ENCODE data around the gene AUTS2. TPM values are rescaled to one million over a fixed set of nuclear protein-coding genes. Genes with fewer than 3 reads are reported as not detected.

The AUTS2 gene
- total RNA-seq, 1 donor from 2014 or later, result 49.8 TPM

GRCh38 chr7:69817121-69817520, 218.8 kb downstream of the AUTS2 start:
- DNase-seq (ENCODE audit: low spot score), result peak; percentile 53

GRCh38 chr7:69817841-69818635, 219.8 kb downstream of the AUTS2 start:
- DNase-seq (ENCODE audit: low spot score), result no peak

GRCh38 chr7:69818636-69819332, 220.5 kb downstream of the AUTS2 start:
- DNase-seq (ENCODE audit: low spot score), result no peak

GRCh38 chr7:69819333-69819705, 221.0 kb downstream of the AUTS2 start:
- no peak for DNase-seq (ENCODE audit: low spot score)

GRCh38 chr7:69820479-69821192, 222.4 kb downstream of the AUTS2 start:
- no peak for DNase-seq (ENCODE audit: low spot score)

GRCh38 chr7:69822386-69822785, 224.1 kb downstream of the AUTS2 start:
- DNase-seq (ENCODE audit: low spot score), result no peak

- DNase-seq (ENCODE audit: low spot score), result no peak
Measured at GRCh38 chr7:69823151-69823744, 225.0 kb downstream of the AUTS2 start.

- DNase-seq (ENCODE audit: low spot score), result no peak
Measured at GRCh38 chr7:69825113-69825972, 227.1 kb downstream of the AUTS2 start.

GRCh38 chr7:69826283-69826682, 228.0 kb downstream of the AUTS2 start:
- no peak for DNase-seq (ENCODE audit: low spot score)

- DNase-seq (ENCODE audit: low spot score), result no peak
Measured at GRCh38 chr7:69827140-69827539, 228.9 kb downstream of the AUTS2 start.

- no peak for DNase-seq (ENCODE audit: low spot score)
Measured at GRCh38 chr7:69827558-69827957, 229.3 kb downstream of the AUTS2 start.

GRCh38 chr7:69832356-69832755, 234.1 kb downstream of the AUTS2 start:
- no peak for DNase-seq (ENCODE audit: low spot score)

- no peak for DNase-seq (ENCODE audit: low spot score)
Measured at GRCh38 chr7:69833964-69834363, 235.7 kb downstream of the AUTS2 start.

- DNase-seq (ENCODE audit: low spot score), result no peak
Measured at GRCh38 chr7:69836702-69837101, 238.4 kb downstream of the AUTS2 start.

GRCh38 chr7:69837387-69838068, 239.3 kb downstream of the AUTS2 start:
- no peak for DNase-seq (ENCODE audit: low spot score)

- no peak for DNase-seq (ENCODE audit: low spot score)
Measured at GRCh38 chr7:69839782-69840181, 241.5 kb downstream of the AUTS2 start.

GRCh38 chr7:69840248-69840647, 242.0 kb downstream of the AUTS2 start:
- no peak for DNase-seq (ENCODE audit: low spot score)

GRCh38 chr7:69843653-69844052, 245.4 kb downstream of the AUTS2 start:
- no peak for DNase-seq (ENCODE audit: low spot score)

- no peak for DNase-seq (ENCODE audit: low spot score)
Measured at GRCh38 chr7:69844264-69844868, 246.1 kb downstream of the AUTS2 start.

All from umbilical cord (tissue), 2 donors.